ENCODE results near the gene RIMBP2.

Gene RIMBP2

DNA sequence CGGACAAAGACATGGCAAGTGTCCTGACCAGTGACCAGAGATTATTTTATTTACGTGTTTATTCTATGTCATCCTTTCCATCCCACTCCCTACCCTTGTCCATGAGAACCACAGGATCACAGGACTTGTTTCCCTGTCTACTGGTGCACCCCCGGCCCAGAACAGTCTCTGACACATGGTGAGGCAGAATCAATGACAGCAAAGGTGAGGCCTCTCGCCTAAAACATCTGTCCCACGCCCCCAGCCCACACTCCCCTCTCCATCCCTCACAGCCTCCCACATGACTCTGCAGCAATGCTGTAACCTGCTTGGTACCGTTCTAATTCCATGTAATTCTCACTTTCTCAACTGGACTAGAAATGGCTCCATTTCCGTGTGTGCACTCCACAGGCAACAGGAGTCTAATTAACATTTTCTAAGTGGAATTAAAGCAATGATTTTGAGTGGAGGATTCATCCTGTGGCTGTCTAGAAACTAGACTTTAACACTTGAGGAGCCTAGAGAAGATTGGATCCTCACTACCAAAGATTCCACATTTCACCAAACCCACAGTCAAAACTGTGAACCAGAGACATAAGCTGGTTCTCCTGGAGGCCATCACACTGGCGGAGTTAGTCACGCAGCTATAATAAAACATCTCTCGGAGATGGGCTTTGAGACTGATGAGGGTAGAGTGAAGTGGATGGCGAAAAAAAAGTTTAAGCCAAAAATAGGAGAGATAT is 228.3 kb downstream of the RIMBP2 start:
- Histone ChIP-seq H3K4me2 (ENCODE audit: low read length) (no peak overlapping the region), H2AFZ (no peak overlapping the region), H3K9me3 (ENCODE audit: control insufficient read depth, low read length) (no peaks in the 10 kb centered on the region), H3K27me3 (ENCODE audit: control insufficient read depth, insufficient read depth, low read length) (no peaks in the 10 kb centered on the region), H3K4me1 (peaks cover 8% of the 10 kb centered on the region), H3K4me3 (ENCODE audit: low read depth, low read length) (no peak overlapping the region), H3K79me2 (peaks cover 2% of the 10 kb centered on the region), H3K27ac (no peak overlapping the region), H3K36me3 (ENCODE audit: control insufficient read depth, insufficient read depth, low read length) (no peaks in the 10 kb centered on the region), H3K9ac (no peak overlapping the region)
- TF ChIP-seq, protein P1, sequence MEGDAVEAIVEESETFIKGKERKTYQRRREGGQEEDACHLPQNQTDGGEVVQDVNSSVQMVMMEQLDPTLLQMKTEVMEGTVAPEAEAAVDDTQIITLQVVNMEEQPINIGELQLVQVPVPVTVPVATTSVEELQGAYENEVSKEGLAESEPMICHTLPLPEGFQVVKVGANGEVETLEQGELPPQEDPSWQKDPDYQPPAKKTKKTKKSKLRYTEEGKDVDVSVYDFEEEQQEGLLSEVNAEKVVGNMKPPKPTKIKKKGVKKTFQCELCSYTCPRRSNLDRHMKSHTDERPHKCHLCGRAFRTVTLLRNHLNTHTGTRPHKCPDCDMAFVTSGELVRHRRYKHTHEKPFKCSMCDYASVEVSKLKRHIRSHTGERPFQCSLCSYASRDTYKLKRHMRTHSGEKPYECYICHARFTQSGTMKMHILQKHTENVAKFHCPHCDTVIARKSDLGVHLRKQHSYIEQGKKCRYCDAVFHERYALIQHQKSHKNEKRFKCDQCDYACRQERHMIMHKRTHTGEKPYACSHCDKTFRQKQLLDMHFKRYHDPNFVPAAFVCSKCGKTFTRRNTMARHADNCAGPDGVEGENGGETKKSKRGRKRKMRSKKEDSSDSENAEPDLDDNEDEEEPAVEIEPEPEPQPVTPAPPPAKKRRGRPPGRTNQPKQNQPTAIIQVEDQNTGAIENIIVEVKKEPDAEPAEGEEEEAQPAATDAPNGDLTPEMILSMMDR (IDR thresholded peaks at IDR 0.05): no peak

DNA sequence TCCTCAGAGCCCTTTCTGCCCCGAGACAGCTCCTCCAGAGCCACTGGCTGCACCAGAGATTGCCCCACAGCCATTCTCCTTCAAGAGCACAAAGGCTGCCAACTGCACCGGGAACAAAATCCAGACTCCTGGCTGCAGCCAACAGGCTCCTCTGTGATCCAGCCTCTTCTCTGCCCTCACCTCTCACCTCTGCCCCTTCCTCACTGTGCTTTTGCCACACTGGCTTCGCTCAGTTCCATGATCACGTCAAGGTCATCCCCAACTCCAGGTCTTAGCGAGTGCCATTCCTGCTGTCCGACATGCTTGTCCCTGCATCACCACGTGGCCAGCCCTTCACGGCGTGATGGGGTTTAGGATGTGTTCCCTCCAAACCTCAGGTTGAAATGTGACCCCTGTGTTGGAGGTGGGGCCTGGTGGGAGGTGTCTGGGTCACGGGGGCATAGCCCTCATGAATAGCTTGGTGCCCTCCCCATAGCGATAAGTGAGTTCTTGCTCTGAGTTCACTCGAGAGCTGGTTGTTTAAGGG is 229.1 kb downstream of the RIMBP2 start:
- Histone ChIP-seq H3K9ac (no peak overlapping the region), H3K36me3 (ENCODE audit: control insufficient read depth, insufficient read depth, low read length) (no peaks in the 10 kb centered on the region), H2AFZ (no peak overlapping the region), H3K9me3 (ENCODE audit: control insufficient read depth, low read length) (no peaks in the 10 kb centered on the region), H3K27me3 (ENCODE audit: control insufficient read depth, insufficient read depth, low read length) (no peaks in the 10 kb centered on the region), H3K4me2 (ENCODE audit: low read length) (no peak overlapping the region), H3K4me3 (ENCODE audit: low read depth, low read length) (no peak overlapping the region), H3K4me1 (peaks cover 9% of the 10 kb centered on the region), H3K79me2 (peaks cover 2% of the 10 kb centered on the region), H3K27ac (no peak overlapping the region)
- TF ChIP-seq, protein P1 (IDR thresholded peaks at IDR 0.05): no peak

DNA sequence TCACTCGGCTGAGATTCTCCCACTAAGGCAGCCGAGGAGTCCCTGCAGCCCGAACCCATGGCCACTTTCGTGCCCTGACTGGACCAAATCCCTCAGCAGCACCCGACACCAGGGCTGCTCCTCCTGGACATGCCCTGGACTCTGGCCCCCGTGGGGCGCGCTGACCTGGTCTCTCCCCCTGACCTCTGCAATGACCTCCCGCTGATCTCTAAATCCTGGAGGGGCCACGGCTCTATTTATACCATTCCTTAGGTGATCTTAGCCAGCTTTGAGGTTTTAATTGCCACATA is 230.0 kb downstream of the RIMBP2 start:
- Histone ChIP-seq H3K9ac (no peak overlapping the region), H3K4me1 (peaks cover 12% of the 10 kb centered on the region), H3K27ac (no peak overlapping the region), H3K4me2 (ENCODE audit: low read length) (no peak overlapping the region), H2AFZ (no peak overlapping the region), H3K9me3 (ENCODE audit: control insufficient read depth, low read length) (no peaks in the 10 kb centered on the region), H3K27me3 (ENCODE audit: control insufficient read depth, insufficient read depth, low read length) (no peaks in the 10 kb centered on the region), H3K79me2 (peaks cover 10% of the 10 kb centered on the region), H3K36me3 (ENCODE audit: control insufficient read depth, insufficient read depth, low read length) (no peaks in the 10 kb centered on the region), H3K4me3 (ENCODE audit: low read depth, low read length) (no peak overlapping the region)
- TF ChIP-seq, protein P1 (IDR thresholded peaks at IDR 0.05): no peak

DNA sequence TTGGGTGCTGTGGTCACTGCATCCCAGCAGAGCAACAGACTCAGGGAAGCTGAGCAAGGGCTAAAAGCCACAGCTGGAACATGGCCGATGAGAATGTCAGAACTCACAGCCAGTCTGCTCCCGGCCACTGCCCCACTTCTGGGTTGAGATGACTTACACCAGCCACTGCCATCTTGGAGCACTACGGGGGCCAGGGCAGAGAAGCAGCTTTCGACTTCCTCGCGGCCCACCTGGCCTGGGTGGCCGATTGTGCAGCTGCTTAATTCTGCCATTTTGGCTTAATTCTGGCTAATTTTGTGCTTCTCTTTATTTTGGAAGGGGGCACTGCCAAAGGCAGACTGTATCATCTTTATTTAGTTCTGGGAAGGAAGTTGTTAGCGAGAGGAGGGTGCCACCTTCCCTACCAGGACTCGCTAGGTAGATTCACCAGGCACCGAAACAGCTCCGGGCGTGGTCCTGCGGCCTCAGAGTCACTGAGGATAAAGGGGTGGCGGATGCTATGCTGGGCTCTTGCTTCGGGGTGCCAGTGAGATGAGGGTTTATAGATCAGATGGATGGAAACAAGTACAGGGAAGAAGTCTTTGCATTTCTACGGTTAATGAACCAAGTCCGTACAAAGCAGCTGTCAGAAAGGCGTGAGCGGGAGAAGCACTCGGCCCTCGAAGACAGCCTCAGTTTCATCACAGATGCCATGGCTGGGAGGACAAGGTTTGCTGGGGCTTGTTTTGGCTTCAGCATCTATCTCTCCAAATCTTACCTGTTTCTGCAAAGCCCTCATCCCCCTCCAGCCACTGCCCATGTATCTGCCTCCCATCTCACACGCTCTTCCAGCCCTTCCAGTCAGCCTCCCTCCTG is 230.6 kb downstream of the RIMBP2 start:
- Histone ChIP-seq H3K27me3 (ENCODE audit: control insufficient read depth, insufficient read depth, low read length) (no peaks in the 10 kb centered on the region), H3K4me1 (peaks cover 18% of the 10 kb centered on the region), H2AFZ (no peak overlapping the region), H3K79me2 (peaks cover 10% of the 10 kb centered on the region), H3K9ac (no peak overlapping the region), H3K36me3 (ENCODE audit: control insufficient read depth, insufficient read depth, low read length) (no peaks in the 10 kb centered on the region), H3K27ac (no peak overlapping the region), H3K4me3 (ENCODE audit: low read depth, low read length) (no peak overlapping the region), H3K4me2 (ENCODE audit: low read length) (no peak overlapping the region), H3K9me3 (ENCODE audit: control insufficient read depth, low read length) (no peaks in the 10 kb centered on the region)
- TF ChIP-seq, protein P1 (IDR thresholded peaks at IDR 0.05): no peak

All from parathyroid adenoma (tissue), 2 donors.